Effector CD4-positive, alpha-beta T cell (primary cell): ENCODE results near the gene PMFBP1.

ENCODE experiments used
- DNase-seq: peaks from one replicate; pipeline ENCODE4 v3.0.0-alpha.2; 2020
- total RNA-seq: gene quantifications from one replicate; lab custom pipeline; 2026; lab: John Stamatoyannopoulos, UW

The PMFBP1 gene, protein sequence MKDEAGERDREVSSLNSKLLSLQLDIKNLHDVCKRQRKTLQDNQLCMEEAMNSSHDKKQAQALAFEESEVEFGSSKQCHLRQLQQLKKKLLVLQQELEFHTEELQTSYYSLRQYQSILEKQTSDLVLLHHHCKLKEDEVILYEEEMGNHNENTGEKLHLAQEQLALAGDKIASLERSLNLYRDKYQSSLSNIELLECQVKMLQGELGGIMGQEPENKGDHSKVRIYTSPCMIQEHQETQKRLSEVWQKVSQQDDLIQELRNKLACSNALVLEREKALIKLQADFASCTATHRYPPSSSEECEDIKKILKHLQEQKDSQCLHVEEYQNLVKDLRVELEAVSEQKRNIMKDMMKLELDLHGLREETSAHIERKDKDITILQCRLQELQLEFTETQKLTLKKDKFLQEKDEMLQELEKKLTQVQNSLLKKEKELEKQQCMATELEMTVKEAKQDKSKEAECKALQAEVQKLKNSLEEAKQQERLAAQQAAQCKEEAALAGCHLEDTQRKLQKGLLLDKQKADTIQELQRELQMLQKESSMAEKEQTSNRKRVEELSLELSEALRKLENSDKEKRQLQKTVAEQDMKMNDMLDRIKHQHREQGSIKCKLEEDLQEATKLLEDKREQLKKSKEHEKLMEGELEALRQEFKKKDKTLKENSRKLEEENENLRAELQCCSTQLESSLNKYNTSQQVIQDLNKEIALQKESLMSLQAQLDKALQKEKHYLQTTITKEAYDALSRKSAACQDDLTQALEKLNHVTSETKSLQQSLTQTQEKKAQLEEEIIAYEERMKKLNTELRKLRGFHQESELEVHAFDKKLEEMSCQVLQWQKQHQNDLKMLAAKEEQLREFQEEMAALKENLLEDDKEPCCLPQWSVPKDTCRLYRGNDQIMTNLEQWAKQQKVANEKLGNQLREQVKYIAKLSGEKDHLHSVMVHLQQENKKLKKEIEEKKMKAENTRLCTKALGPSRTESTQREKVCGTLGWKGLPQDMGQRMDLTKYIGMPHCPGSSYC
- total RNA-seq = 1.1 reads per million

DNA sequence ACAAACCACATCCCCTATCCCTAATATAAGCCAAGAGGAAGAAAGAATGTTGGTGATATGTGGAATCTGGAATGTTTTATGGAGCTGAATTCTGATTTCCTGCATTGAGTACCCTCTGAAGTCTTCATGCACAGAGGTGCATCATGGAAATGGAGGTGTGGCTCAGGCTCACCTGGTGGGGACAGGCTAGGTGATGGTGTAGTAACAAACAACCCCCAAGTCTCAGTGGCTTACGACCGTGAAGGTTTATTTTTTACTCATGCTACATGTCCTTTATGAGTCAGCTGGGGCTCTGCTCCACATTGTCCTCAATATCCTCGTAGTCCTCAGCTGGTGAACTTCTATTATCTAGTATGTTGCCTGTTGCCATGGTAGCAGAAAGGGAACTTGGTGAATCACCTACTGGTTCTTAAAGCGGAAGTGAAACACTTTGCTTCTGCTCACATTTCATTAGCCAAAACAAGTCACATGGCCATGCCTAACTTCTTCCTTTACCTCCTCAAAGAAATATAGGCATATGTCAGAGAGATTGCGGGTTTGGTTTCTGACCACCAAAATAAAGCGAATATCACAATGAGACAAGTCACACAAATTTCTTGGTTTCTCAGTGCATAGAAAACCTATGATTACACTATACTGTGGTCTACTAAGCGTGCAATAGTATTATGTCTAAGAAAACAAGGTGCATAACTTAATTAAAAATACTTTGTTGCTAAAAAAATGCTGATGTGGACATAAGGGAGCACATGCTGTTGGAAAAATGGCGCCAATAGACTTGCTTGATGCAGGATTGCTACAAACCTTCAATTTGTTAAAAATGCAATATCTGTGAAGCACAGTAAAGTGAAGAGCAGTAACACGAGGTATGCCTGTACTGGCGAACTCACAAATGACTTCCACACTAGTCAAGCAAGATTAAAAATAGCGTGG, at the start of gene PMFBP1:
TSS of gene PMFBP1 (minus strand) at position 51 of the 930 bp plus-strand sequence. CDS start 947 bp downstream, outside the sequence.
- DNase-seq = no peak

DNA sequence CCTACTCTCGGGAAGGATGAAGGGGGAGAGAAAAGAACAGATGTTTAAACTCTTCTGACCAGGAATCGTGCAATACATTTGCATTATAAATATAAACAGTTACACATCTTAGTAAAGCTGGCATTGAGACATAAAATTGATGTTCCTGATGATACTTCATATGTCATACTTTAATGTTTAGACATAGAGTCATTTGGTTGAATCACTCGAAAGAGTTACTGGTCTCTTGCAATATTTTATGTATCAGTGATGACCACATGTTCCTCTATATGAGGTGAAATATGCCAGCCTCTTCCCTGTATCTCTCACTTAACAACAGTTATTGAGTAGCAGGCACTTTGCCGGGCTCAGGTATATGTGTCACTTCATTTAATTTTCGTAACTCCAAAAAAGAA, 49.7 kb upstream of the PMFBP1 start:
- DNase-seq = no peak

DNA sequence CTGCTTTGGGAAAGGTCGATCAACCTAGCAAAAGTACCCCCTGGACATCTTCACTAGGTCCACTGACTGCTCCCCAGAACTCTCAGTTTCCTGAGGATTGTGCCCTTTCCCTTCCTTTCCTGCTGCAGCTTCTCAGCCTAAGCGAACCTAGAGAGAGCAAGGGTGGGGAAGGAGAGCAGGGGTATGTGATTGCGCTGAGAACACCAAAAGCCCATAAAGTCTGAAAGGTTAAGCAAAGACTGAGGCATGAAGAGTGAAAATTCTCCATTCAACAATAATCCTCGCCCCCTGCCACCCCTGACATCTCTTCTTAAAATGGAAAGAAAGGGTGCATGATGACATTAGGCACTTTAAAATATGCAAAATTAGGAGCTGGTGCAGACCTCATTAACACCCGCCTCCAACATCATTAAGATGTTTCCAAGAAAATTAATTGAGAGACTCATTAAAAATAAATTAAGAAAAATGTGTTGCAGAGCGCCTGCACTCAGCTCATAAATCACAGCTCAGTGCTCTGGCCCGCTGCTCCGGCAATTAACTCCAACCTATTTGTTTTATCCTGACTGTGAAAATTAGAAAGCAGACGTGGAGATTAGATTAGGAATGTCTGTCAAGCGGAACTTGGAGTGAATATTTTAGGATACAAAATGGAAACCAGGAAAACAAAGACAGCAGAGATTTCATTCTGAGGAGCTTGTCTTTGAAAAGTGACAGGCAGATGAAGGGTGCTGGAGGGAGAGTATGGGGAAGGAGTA, 49.1 kb upstream of the PMFBP1 start:
- no peak for DNase-seq

DNA sequence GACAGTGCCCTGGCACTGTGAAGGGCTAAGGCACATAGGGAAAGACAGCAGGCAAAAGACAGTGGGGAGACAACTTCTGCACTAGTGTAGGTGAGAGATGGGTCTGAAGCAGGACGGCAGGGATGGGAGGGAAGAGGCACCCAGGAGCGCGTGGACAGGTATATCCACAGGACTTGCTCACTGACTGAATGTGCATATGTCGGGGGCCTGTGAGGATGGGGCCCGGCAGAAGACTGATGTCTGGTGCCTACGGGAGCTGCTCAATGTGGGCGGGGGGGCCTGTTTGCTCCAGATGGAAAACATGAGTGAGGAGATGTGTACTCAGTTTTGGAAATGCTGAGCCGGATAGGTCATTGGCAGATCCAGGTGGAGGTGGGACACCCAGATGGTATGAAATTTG, 47.3 kb upstream of the PMFBP1 start:
- no peak for DNase-seq

DNA sequence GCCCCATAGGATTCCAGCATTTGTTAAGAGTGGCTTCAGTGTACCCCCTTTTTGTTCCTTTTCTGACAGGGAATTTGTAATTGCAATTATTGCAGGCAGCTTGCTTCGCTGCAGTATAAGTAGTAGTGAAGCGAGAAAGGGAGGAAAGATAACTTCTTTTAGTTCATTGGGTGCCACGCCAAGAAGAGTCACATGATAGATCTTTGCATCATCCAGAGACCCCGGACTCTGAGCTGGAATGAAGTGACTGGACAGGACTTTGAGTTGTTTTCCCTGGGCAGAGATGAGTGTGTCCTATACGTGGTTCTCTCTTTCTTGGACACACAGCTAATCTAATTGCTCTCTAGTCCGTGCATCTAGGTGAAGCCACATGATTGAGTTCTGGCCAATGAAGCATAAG, 44.8 kb upstream of the PMFBP1 start:
- no peak for DNase-seq

DNA sequence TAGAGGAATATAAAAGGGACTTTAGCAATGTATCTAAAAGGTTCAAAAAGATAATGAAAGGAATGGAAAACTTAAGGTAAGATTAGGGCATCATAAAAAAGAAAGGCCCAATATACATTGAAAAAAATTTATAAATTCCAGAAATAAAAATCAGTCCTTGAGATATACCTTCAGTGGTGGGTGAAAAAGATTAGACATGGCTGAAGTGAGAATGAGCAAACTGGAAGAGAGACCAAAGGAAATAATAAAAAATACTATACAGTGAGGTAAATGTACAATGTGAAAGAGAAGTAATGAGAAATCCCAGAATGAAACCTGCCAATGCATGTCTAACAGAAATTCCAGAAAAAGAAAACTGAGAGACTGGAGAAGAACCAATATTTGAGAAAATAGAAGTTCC, 42.9 kb upstream of the PMFBP1 start:
- no peak for DNase-seq

DNA sequence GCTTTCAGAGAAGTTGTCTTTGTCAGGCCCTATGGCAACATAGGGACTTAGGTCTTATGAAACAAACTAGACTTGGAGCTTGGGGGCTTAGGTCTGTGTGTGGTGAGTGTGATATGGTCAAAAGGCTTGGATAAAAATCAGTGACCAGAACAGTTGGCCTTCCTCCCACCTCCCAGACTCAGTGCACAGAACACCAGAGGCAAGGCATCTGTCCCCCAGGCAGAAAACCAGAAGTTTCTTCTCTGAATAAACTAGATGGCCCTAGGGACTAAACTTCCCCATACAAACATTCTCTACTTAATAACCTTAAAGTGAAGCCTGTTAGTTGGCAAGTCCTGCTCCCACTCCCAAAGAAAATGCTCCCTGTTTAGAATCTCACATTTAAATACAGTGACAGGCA, 39.2 kb upstream of the PMFBP1 start:
- no peak for DNase-seq

DNA sequence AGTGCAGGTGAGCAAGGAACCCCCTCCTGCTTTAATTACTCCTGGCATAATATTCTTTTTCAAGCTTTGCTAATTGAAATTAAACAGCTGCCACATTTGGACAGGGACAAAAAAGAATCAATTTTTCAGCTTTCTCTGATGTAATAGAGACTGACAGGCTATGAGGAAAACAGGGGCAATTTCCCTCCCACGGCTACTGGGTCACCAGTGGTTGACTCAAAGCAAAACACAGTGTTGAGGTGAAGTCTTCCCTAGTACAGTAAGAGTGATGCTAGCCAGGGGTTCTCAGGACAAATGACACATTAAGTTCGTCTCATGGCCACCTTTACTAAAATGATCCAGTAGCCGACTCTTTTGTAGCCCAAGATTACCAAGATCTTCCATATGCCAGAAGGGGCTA, 38.6 kb upstream of the PMFBP1 start:
- DNase-seq = no peak

DNA sequence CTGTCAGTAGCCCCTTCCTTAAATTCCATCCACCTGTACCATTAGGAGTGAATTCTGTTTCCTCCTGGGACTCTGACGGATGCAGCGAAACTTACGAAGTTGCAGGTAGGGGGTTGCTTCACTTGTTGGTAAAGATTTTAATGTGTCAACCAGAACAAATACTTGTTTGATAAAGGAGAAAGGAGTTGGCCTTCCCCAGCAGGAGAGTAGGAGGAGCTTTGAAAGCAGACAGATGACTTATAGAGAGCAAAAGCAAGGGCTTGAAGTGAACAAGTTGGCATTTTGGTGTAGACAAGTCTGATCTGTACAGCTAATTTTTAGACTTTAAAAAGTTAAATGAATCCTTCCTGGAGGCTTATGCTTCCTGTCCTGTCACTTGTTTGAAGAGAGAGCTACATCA, 38.1 kb upstream of the PMFBP1 start:
- DNase-seq = no peak

DNA sequence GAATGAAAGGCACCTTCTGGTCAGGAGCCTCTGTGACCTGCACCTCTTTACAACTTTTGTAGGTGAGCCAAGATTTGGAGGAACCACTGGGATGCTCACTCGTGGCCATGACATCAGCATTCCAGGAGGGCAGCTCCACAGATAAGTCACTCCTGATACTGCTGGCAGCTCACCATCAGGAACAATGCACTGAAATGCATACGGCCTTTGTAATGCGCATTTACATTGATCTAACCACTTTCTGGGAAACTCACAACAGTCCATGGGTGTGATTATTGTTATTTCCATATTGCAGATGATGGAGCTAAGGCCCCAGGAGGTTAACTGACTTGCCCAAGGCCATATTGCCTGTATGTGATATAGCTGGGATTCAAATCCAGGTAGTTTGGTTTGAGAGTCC, 34.3 kb upstream of the PMFBP1 start:
- DNase-seq = no peak

DNA sequence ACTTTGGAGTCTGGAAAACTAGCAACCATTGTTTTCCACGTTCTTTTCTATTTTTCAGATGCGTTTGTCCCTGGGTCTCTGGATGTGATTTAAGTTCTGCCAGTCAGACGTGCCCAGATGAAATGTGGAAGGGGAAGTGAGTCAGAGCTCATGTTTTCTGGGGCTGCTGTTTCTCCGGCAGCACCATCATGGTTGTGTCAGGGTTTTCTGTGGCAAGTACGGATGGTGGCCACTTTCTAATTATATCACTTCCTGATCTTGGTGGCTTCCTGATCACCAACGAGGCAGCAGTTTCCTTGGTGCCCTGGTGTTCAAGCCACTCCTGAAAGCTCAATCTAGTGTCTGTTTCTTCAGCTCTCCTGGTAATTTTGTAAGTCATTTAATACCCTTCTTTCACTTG, 31.4 kb upstream of the PMFBP1 start:
- no peak for DNase-seq

DNA sequence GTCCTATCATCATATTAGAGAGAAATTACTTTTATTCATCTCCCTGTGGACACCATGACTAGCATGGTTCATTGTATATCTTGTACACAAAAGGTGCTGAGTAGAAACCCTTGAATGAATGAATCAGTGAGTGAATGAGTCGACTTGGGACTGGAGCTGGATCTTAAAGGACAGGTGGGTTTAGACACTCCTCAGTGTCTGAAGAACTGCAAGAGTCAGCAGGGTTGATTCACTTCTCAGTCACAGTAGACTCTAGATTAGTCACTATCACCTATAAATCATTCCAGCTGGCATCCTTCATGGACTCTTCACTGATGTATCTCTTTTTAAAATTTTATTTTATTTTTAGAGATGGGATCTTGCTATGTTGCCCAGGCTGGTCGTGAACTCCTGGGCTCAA, 30.1 kb upstream of the PMFBP1 start:
- no peak for DNase-seq

DNA sequence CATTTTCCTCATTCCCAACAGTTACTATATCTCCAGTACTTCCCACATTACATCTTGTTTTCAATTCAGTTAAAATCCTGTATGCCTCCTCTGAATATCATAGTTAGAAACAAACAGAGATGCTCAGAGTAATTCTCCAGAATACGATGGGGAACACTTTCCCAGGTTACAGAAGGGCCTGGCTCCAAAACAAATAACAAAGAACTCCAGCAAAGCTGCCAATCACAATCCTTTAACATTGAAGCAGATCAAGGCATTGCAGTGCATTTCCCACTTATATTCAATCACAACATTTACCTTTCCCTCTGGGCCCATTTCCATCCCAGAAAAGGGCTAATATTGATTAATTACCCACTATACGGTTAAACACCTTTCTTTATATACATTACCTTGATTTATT, 29.4 kb upstream of the PMFBP1 start:
- no peak for DNase-seq

DNA sequence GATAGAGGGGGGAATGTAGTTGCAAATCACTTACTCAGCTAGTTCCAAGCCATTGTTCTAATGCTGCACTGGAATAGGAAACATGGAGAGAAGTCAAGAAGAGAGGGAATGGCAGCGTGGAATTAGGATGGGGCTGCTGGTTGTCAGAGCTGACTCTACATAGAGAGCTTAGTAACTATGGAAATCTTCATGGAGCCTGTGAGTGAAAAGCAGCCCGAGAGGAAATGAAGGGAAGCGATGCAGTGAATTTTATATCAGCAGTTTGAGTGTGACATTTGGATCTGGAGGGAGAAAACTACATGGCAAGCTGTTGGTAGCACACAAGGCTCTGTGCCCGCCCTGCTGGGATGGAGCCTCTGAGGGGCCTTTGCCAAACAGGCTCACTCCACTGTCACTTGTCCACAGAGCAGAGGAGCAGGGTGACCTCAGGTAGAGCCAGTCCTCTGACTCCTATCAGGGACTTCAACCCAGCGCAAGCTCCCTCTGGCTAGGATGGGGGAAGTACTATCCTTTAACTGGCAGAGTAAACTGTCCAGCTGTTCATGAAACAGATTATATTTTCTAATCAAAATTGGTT, 27.9 kb upstream of the PMFBP1 start:
- DNase-seq = no peak

DNA sequence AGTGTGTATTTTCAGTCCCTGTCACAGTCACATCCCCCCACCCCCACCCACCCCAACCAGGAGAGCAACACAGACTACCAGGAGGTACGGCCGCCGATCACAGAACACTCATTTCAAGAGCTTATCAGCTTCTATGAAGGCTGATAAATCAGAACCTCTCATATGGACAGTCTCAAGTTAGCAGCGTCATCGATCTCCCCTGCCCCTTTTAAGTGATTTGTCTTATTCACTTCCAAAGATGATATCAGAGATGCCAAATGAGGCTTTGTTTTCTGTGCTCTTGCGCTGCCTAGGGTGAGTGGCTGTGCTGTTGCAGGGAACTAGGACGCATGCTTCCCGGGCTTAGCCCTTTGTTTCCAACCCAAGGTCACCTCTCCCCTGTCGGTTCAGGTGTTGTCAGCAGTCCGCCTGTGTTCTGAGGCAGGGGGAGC, 26.8 kb upstream of the PMFBP1 start:
- no peak for DNase-seq

DNA sequence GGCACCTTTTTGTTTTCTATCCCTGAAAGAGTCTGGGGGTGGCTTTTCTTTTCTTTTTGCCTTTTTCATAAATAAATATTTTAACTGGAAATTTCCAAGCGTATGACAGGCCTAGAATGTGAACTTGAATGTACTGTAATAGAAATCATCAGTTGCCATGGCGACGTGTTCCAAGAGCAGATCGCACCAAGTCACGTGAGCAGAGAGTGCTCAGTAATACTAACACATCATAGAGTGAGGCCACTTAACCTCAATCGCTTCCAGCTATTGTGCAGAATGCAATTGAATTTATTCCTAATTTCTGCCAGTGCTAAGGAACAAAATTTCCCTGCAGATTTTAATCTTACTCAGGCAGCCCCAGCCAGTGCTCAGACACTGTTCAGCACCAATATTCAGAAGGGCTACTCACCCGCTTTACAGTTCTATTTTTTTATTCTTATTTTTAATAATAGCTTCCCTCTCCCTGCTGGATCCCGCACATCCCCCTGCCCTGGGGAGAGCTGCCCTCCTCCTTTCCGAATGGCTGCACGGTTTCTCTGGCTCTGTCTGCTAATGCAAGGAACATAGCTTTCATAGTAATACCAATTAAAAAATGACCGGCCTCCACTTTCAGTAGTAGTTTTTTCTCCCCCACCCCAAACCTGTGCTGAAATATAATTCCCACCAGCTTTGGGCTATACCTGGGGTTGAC, 26.2 kb upstream of the PMFBP1 start:
- no peak for DNase-seq

DNA sequence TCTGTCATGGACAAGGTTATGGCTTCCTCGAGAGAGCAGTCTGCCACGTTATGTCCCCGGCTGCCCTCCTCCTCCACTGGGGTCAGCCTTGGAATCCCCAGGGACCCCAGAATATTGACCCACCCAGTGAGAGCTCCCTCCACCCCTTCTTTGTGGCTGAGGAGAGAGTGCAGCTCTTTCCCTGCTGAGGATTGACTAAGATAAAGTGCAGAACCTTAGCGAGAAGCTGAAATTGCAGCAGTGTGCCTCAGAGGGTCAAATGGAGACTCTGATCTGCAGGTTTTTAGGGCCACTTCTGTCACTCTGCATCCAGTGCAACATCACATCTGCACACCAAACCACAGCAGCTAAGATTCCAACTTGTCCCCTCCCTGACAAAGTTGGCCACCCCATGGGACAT, 25.6 kb upstream of the PMFBP1 start:
- no peak for DNase-seq

DNA sequence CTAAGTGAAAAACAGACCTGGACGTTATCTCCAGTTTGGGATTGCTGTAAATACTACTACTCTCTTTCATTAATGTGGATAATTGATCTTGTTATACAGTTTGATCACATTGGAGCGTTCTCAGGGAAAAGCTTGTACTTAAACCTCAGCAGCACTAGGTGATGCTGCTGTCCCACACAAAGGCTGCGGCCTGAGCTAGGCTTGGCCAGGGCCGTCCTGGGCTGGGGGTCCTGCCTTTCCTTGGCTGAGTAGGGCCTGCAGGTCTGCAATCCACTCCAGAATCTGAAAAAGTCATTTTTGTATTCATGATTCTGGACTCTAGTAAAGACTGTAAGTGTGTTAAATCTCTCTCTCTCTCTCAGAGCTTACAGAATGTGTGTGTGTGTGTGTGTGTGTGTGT, 23.7 kb upstream of the PMFBP1 start:
- no peak for DNase-seq

DNA sequence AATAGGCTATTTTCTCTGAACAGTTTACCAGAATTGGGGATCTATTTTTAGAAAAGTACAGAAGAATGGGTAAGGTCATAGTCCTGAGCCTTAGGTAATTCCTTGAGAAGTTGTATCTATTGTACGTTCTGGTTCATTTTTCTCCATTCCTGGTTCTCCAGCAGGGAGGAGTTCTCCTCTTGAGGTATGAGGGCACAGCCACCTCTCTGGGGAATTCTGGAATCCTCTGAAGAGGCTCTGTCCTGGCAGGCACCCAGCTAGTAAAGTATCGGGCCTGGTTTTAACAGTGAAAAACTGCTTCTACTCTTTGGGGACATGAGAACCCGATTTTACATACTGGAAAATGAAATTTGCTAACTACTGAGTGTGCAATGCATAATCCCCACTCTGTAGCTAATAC, 19.6 kb upstream of the PMFBP1 start:
- DNase-seq = no peak

DNA sequence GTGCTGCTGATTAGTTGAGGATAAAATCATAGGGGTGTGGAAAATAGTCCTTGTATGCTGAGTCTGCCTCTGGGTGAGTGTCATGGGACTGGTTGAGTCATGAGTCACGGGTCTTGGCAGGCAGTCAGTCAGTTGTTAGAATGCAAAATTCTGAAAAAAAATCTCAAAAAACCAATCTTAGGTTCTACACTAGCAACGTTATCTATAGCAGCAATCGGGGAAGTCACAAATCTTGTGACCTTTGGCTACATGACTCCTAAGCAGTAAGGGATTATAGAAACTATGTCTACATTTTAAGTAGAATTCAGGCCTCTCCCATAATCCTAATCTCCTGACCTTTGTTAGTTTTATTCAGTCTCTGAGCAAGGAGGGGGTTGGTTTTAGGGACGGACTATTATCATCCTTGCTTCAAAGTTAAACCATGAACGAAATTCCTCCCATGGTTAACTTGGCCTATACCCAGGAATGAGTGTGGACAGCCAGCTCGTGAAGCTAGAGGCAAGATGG, 18.0 kb upstream of the PMFBP1 start:
- no peak for DNase-seq

DNA sequence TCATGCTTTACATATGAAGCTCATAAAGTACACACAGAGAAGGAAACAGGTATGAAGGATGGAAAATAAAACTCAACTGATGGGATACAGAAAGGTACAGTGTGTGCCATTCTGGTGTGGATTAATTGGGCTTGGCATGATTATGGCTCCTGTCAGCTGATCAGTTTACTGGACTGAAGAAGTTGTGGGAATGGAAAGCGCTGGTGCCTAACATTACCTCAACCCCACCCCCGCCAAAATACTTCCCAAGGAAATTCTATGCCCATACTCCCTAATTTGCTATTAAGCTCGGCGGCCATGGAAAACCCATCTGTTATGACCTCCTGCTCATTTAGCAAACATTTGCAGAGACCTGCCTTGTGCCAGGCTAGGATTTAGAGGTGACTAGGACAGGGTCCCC, 16.6 kb upstream of the PMFBP1 start:
- DNase-seq = no peak
